Liver (tissue), 9 donors: ENCODE data around the gene MICU2. TPM values are rescaled to one million over a fixed set of nuclear protein-coding genes. Genes with fewer than 3 reads are reported as not detected.

Experiments
- DNase-seq: peaks from one replicate; pipeline ENCODE4 v3.0.0-alpha.2; 2017; ENCODE audit warnings: low spot score
- H3K27ac ChIP-seq, 2 donors: one replicate each; pipeline ENCODE4 v1.7.0; 2013; ENCODE audit warnings: inconsistent platforms in 2 of 2, low read length in 2 of 2, control low read depth in 1 of 2, low read depth in 1 of 2, mild to moderate bottlenecking in 1 of 2
- H3K27me3 ChIP-seq, 4 donors: one replicate each; pipeline versions ENCODE4 v1.6.1 to v1.7.0; 2013; ENCODE audit warnings: low read length in 3 of 4, inconsistent platforms in 1 of 4, mild to moderate bottlenecking in 1 of 4, moderate library complexity in 1 of 4; ENCODE audit not compliant: control insufficient read depth in 4 of 4, insufficient read depth in 4 of 4
- H3K36me3 ChIP-seq, 4 donors: one replicate each; pipeline versions ENCODE4 v1.6.1 to v1.7.0; 2013; ENCODE audit warnings: low read length in 3 of 4, mild to moderate bottlenecking in 3 of 4, low read depth in 1 of 4, moderate library complexity in 1 of 4; ENCODE audit not compliant: control insufficient read depth in 4 of 4, insufficient read depth in 3 of 4
- H3K4me1 ChIP-seq, 4 donors: one replicate each; pipeline versions ENCODE4 v1.6.1 to v1.7.0; 2013; ENCODE audit warnings: low read length in 3 of 4, mild to moderate bottlenecking in 3 of 4, moderate library complexity in 1 of 4; ENCODE audit not compliant: control insufficient read depth in 4 of 4, insufficient read depth in 4 of 4
- H3K4me3 ChIP-seq, 3 donors: one replicate each; pipeline versions ENCODE4 v1.6.1 to v1.7.0; 2013; ENCODE audit warnings: low read length in 3 of 3, control low read depth in 1 of 3, low read depth in 1 of 3, mild to moderate bottlenecking in 1 of 3
- H3K9ac ChIP-seq, 2 donors: one replicate each; pipeline ENCODE4 v1.7.0; 2013; ENCODE audit warnings: low read length in 2 of 2, mild to moderate bottlenecking in 2 of 2, moderate library complexity in 2 of 2, control low read depth in 1 of 2, low read depth in 1 of 2
- H3K9me3 ChIP-seq, 4 donors: one replicate each; pipeline versions ENCODE4 v1.6.1 to v1.7.0; 2013; ENCODE audit warnings: low read length in 3 of 4; ENCODE audit not compliant: control insufficient read depth in 4 of 4
- ATF3 ChIP-seq: IDR thresholded peaks from 2 replicates; pipeline ENCODE4 v1.6.1; 2016; ENCODE audit warnings: antibody characterized with exemption
- EGR1 ChIP-seq, 2 donors: IDR thresholded peaks; 2 replicates each; pipeline ENCODE4 v1.6.1; 2016 to 2018; ENCODE audit warnings: antibody characterized with exemption in 2 of 2, low read depth in 2 of 2
- FOXA1 ChIP-seq: IDR thresholded peaks from 2 replicates; pipeline ENCODE4 v1.6.1; 2016; ENCODE audit warnings: antibody characterized with exemption
- FOXA2 ChIP-seq: IDR thresholded peaks from 2 replicates; pipeline ENCODE4 v1.6.1; 2016; ENCODE audit warnings: antibody characterized with exemption
- GABPA ChIP-seq, 2 donors: IDR thresholded peaks in 1 of 2; conservative IDR thresholded peaks in 1 of 2; 2 replicates each; pipeline ENCODE4 v1.6.1; 2016; ENCODE audit warnings: antibody characterized with exemption in 2 of 2, mild to moderate bottlenecking in 1 of 2, moderate library complexity in 1 of 2
- HNF4A ChIP-seq, 2 donors: conservative IDR thresholded peaks; 2 replicates each; pipeline ENCODE4 v1.6.1; 2016; ENCODE audit warnings: antibody characterized with exemption in 2 of 2, mild to moderate bottlenecking in 2 of 2
- HNF4G ChIP-seq: IDR thresholded peaks from 2 replicates; pipeline ENCODE4 v1.6.1; 2016; ENCODE audit warnings: antibody characterized with exemption
- JUND ChIP-seq, 2 donors: IDR thresholded peaks; 2 replicates each; pipeline ENCODE4 v1.6.1; 2016; ENCODE audit warnings: antibody characterized with exemption in 2 of 2
- MAX ChIP-seq: IDR thresholded peaks from 2 replicates; pipeline ENCODE4 v1.6.1; 2016; ENCODE audit warnings: antibody characterized with exemption
- NR2F2 ChIP-seq: IDR thresholded peaks from 2 replicates; pipeline ENCODE4 v1.6.1; 2016; ENCODE audit warnings: antibody characterized with exemption
- RAD21 ChIP-seq, 2 donors: IDR thresholded peaks; 2 replicates each; pipeline ENCODE4 v1.6.1; 2016; ENCODE audit warnings: antibody characterized with exemption in 2 of 2, mild to moderate bottlenecking in 2 of 2
- REST ChIP-seq: IDR thresholded peaks from 2 replicates; pipeline ENCODE4 v1.6.1; 2016; ENCODE audit warnings: antibody characterized with exemption, mild to moderate bottlenecking
- RXRA ChIP-seq, 2 donors: IDR thresholded peaks; 2 replicates each; pipeline ENCODE4 v1.6.1; 2017 to 2018; ENCODE audit warnings: antibody characterized with exemption in 2 of 2, mild to moderate bottlenecking in 1 of 2
- SP1 ChIP-seq: IDR thresholded peaks from 2 replicates; pipeline ENCODE4 v1.6.1; 2018; ENCODE audit warnings: antibody characterized with exemption, mild to moderate bottlenecking
- TAF1 ChIP-seq: conservative IDR thresholded peaks from 2 replicates; pipeline ENCODE4 v1.6.1; 2016; ENCODE audit warnings: antibody characterized with exemption, mild to moderate bottlenecking
- YY1 ChIP-seq: IDR thresholded peaks from 2 replicates; pipeline ENCODE4 v1.6.1; 2016; ENCODE audit warnings: antibody characterized with exemption, mild to moderate bottlenecking
- ZBTB33 ChIP-seq: IDR thresholded peaks from 2 replicates; pipeline ENCODE4 v1.6.1; 2016; ENCODE audit warnings: antibody characterized with exemption
- WGBS: extraction: QIAGEN DNeasy Blood & Tissue Kit; methylation state at CpG from one replicate; pipeline ENCODE4 v1.1.7; 2013; 5-methylcytosine and 5-hydroxymethylcytosine counted together
- polyA plus RNA-seq, 2 donors: library from polyadenylated mRNA; stranded (reverse) in 1 of 2; unstranded in 1 of 2; fragments of 200-250 nt in 1 of 2; fragments of >200 nt in 1 of 2; fragmentation: Nextera tagmentation in 1 of 2; extraction: Ambion mirVana in 1 of 2; gene quantifications; one replicate each; pipeline versions ENCODE4 v1.2.1 to v1.2.3, GENCODE V29; 2013 to 2015
- total RNA-seq, 2 donors: library from RNA; depleted of rRNA; stranded (reverse); fragments of >200 nt; gene quantifications; one replicate each; pipeline ENCODE4 v1.2.3, GENCODE V29; 2014
- donor health status: healthy.
- donor health status: healthy.
- donor health status: healthy.
- donor health status: healthy.
- donor health status: healthy.

The MICU2 gene
- total and polyA plus RNA-seq, 4 donors: 19.4 to 42.9 (median 24.8) TPM

- no peak overlapping the region for H3K27ac ChIP-seq
- no peaks in the 10 kb centered on the region for H3K36me3 ChIP-seq
- H3K9me3 ChIP-seq: no peaks in the 10 kb centered on the region
- no peak overlapping the region for H3K4me3 ChIP-seq
- DNase-seq: no peak
- H3K27me3 ChIP-seq: no peaks in the 10 kb centered on the region
- WGBS: 96% methylated on average over 21 of the region's 21 CpGs
- no peaks in the 10 kb centered on the region for H3K4me1 ChIP-seq
- TF ChIP-seq HNF4A (conservative IDR thresholded peaks at IDR 0.05) (no peak), ATF3 (no peak), FOXA1 (no peak), GABPA (IDR thresholded peaks at IDR 0.05 in 1 of 2, conservative IDR thresholded peaks at IDR 0.05 in 1 of 2) (no peak), RXRA (IDR thresholded peaks at IDR 0.05) (no peak), FOXA2 (no peak), REST (no peak), YY1 (no peak), TAF1 (no peak), EGR1 (IDR thresholded peaks at IDR 0.05; ENCODE audit: low read depth in 2 of 2) (no peak), ZBTB33 (no peak), HNF4G (no peak), MAX (no peak), NR2F2 (no peak), RAD21 (IDR thresholded peaks at IDR 0.05) (no peak), SP1 (no peak)
- H3K9ac ChIP-seq: no peak overlapping the region
Measured at GRCh38 chr13:21611385-21611784, 7.4 kb upstream of the MICU2 start.

GRCh38 chr13:21610687-21611086 is 6.7 kb upstream of the MICU2 start:
- no peaks in the 10 kb centered on the region for H3K36me3 ChIP-seq
- DNase-seq: no peak
- H3K9ac ChIP-seq: no peak overlapping the region
- H3K27me3 ChIP-seq: no peaks in the 10 kb centered on the region
- H3K4me1 ChIP-seq: peaks cover 0 to 1% (median 0%) of the 10 kb centered on the region in 4 donors
- H3K4me3 ChIP-seq: no peak overlapping the region
- TF ChIP-seq GABPA (IDR thresholded peaks at IDR 0.05 in 1 of 2, conservative IDR thresholded peaks at IDR 0.05 in 1 of 2): no peak
- TF ChIP-seq NR2F2: no peak
- TF ChIP-seq FOXA2: no peak
- TF ChIP-seq SP1: no peak
- no peak for TF ChIP-seq ZBTB33
- no peak for TF ChIP-seq RAD21 (IDR thresholded peaks at IDR 0.05)
- no peak for TF ChIP-seq ATF3
- no peak for TF ChIP-seq JUND (IDR thresholded peaks at IDR 0.05)
- no peak for TF ChIP-seq TAF1
- no peak for TF ChIP-seq HNF4A (conservative IDR thresholded peaks at IDR 0.05)
- no peak for TF ChIP-seq YY1
- TF ChIP-seq HNF4G: no peak
- TF ChIP-seq EGR1 (IDR thresholded peaks at IDR 0.05; ENCODE audit: low read depth in 2 of 2): no peak
- no peak overlapping the region for H3K27ac ChIP-seq
- no peaks in the 10 kb centered on the region for H3K9me3 ChIP-seq
- 94% methylated on average over 12 of the region's 12 CpGs for WGBS
